Activated naive CD8-positive, alpha-beta T cell treated with anti-CD3 and anti-CD28 coated beads, Interleukin-2, amount 10 ng/mL, durations not matched to agents 7 days and 5 days (primary cell): ENCODE measurements around the gene SELENOM. TPM values are rescaled to one million over a fixed set of nuclear protein-coding genes. Genes with fewer than 3 reads are reported as not detected.
"Not testable (repeated sequence)": the region's sequence is repeated elsewhere in the genome, so short reads cannot be mapped to it uniquely, and the experiment has no call there.

Experiments used
- ATAC-seq: fragments of 150-1000 bp; cut with Tn5 transposase; one replicate; pipeline ENCODE4 v1.10.0; 2021; ENCODE audit warnings: low read depth, moderate library complexity
- POLR2A ChIA-PET: fragments of 350-600 bp; sonication (Branson Sonifier 250); formaldehyde crosslinking; loops from one replicate; lab custom pipeline; 2021; ENCODE audit warnings: antibody characterized with exemption; lab: Charles Lee
- DNase-seq: peaks from one replicate; pipeline ENCODE4 v3.0.0; 2021
- H3K27ac Mint-ChIP-seq: one replicate; pipeline ENCODE4 v1.8.0; 2022; ENCODE audit warnings: mild to moderate bottlenecking, mixed read lengths
- H3K27me3 Mint-ChIP-seq: one replicate; pipeline ENCODE4 v1.8.0; 2022; ENCODE audit warnings: mild to moderate bottlenecking, moderate library complexity, mixed read lengths
- H3K36me3 Mint-ChIP-seq: one replicate; pipeline ENCODE4 v1.8.0; 2021; ENCODE audit warnings: mild to moderate bottlenecking, mixed read lengths
- H3K4me1 Mint-ChIP-seq: one replicate; pipeline ENCODE4 v1.8.0; 2021; ENCODE audit warnings: mixed read lengths
- H3K4me3 Mint-ChIP-seq: one replicate; pipeline ENCODE4 v1.8.0; 2022; ENCODE audit warnings: mild to moderate bottlenecking, moderate library complexity, mixed read lengths
- H3K9me3 Mint-ChIP-seq: one replicate; pipeline ENCODE4 v1.8.0; 2021; ENCODE audit warnings: mixed read lengths
- total RNA-seq, 2 experiments: library from RNA; stranded (reverse); gene quantifications; one replicate each; pipeline ENCODE4 v1.2.3, GENCODE V29; 2021

SELENOM gene
- total RNA-seq, 2 experiments from 2014 or later: 17.3 to 24.6 TPM

GRCh38 chr22:31112547-31113091 is 5.3 kb upstream of the SELENOM start:
- DNase-seq, ATAC-seq, H3K27me3 Mint-ChIP-seq, H3K4me3 Mint-ChIP-seq, POLR2A ChIA-PET, H3K36me3 Mint-ChIP-seq, H3K27ac Mint-ChIP-seq, H3K9me3 Mint-ChIP-seq, H3K4me1 Mint-ChIP-seq: not testable (repeated sequence)

- ATAC-seq (peak; percentile 28), DNase-seq (no peak)
- Mint-ChIP-seq H3K4me3 (peak overlapping the region; percentile 96), H3K27me3 (peaks cover 3% of the 10 kb centered on the region), H3K9me3 (no peaks in the 10 kb centered on the region), H3K27ac (peak overlapping the region; percentile 63), H3K4me1 (peaks cover 8% of the 10 kb centered on the region), H3K36me3 (no peaks in the 10 kb centered on the region)
- POLR2A ChIA-PET: interaction anchor here (0.6 to 1.0 kb wide), 4 partner anchors 27 to 105 kb away, joined by 3 to 5 read pairs (median 4); partner anchors contain the start of genes LIMK2 and SMTN
Measured at GRCh38 chr22:31107894-31108218, 488 bp upstream of the SELENOM start.

- POLR2A ChIA-PET: interaction anchor here (1.0 kb wide), 2 partner anchors 26 to 106 kb away, joined by 4 to 5 read pairs; partner anchors contain the start of genes LIMK2 and SMTN
- no peak for DNase-seq
- H3K4me3 Mint-ChIP-seq: peak overlapping the region; percentile 96
Measured at GRCh38 chr22:31106731-31107177, 614 bp downstream of the SELENOM start.

GRCh38 chr22:31106001-31106571 is 1.3 kb downstream of the SELENOM start:
- Mint-ChIP-seq H3K36me3 (peaks cover 2% of the 10 kb centered on the region), H3K9me3 (no peaks in the 10 kb centered on the region), H3K27ac (no peak overlapping the region), H3K27me3 (peaks cover 3% of the 10 kb centered on the region), H3K4me1 (peaks cover 10% of the 10 kb centered on the region), H3K4me3 (no peak overlapping the region)
- POLR2A ChIA-PET: no interaction called here
- ATAC-seq: no peak
- no peak for DNase-seq

More at GRCh38 chr22:31106731-31107177, 614 bp downstream of the SELENOM start:
- Mint-ChIP-seq H3K4me1 (peaks cover 10% of the 10 kb centered on the region), H3K27ac (no peak overlapping the region), H3K9me3 (no peaks in the 10 kb centered on the region), H3K36me3 (peaks cover 2% of the 10 kb centered on the region), H3K27me3 (peaks cover 3% of the 10 kb centered on the region)
- no peak for ATAC-seq

DNA sequence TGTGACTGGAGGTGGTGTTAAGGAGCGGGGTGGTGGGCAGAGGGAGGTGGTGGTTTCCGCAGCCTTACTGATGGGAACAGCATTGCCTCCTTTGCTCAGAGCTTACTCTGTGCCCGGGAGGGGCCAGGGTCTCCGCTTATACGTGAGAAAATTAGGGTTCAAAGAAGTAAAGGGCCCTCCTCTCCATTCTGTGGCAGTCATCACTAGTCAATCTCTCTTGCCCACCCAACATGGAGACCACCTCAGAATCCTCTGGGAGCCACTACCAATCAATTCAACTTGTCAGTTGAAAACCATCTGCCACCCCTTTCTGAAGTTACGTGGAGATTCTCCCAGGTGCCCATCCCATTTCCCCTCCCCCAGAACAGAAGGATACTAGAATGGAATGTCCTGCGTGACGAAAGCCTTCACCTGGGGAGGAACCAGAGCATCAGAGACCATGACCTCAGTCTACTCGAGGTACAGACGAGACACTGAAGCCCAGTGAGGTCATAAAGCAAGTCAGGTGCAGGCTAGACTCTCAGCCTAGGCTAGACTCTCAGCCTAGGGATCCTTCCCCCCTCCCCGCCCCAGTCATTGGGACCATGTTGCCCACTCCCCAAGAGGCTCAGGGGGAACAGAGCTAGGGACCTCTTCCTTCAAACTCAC is 2.0 kb downstream of the SELENOM start:
- POLR2A ChIA-PET: no interaction called here
- H3K9me3 Mint-ChIP-seq: no peaks in the 10 kb centered on the region
- ATAC-seq (no peak), DNase-seq (no peak)
- no peak overlapping the region for H3K4me3 Mint-ChIP-seq
- no peak overlapping the region for H3K27ac Mint-ChIP-seq
- H3K4me1 Mint-ChIP-seq: peaks cover 10% of the 10 kb centered on the region
- H3K36me3 Mint-ChIP-seq: peaks cover 4% of the 10 kb centered on the region
- peaks cover 3% of the 10 kb centered on the region for H3K27me3 Mint-ChIP-seq

DNA sequence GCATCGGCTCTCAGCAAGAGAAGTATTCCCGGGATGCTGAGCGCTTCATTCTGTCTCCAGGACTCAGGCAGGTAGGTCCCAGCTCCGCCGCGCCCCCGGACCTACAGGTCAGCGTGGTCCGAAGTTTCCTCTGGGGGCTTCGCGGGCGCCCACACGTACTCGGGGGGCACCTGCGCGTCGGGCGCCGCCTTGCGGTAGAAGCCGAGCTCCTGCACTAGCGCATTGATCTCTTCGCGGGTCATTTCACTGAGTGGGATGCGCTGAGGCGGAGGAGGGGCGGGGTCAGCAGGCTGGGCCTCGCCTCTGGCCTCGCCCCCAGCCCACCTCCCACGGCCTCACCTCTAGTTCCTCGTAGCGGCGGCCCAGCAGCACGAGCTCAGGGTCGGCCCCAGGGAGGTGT is 2.5 kb downstream of the SELENOM start:
- H3K36me3 Mint-ChIP-seq: peaks cover 6% of the 10 kb centered on the region
- H3K27ac Mint-ChIP-seq: no peak overlapping the region
- H3K9me3 Mint-ChIP-seq: no peaks in the 10 kb centered on the region
- no peak overlapping the region for H3K4me3 Mint-ChIP-seq
- H3K4me1 Mint-ChIP-seq: peaks cover 10% of the 10 kb centered on the region
- ATAC-seq: no peak
- POLR2A ChIA-PET: no interaction called here
- peaks cover 3% of the 10 kb centered on the region for H3K27me3 Mint-ChIP-seq
- no peak for DNase-seq

DNA sequence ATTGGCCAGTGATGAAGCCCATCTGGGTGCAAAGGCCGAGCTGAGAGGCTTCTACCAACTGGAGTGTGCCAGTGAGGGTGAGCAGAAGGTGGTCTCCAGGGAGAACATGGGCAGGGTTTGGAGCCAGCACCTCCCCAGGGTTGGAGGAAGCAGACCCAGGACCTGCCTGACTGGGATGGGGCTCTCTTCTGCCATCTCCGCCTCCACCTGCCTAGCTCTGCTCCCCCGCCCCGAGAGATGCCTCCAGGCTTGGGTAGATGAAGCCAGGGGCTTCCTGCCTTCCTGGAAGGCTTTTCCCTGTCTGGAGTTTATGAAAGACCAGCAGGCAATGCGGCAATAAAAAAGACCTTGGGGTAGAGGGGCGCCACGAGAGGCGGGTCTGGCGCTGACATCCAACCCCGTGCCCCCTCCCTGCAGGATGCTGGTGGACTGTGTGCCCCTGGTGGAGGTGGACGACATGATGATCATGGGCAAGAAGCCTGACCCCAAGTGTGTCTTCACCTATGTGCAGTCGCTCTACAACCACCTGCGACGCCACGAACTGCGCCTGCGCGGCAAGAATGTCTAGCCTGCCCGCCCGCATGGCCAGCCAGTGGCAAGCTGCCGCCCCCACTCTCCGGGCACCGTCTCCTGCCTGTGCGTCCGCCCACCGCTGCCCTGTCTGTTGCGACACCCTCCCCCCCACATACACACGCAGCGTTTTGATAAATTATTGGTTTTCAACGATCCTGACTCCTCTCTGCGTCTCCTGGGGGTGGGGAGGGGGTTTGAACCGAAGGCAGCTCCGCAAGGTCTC is 3.3 kb downstream of the SELENOM start:
- Mint-ChIP-seq H3K4me3 (no peak overlapping the region), H3K27me3 (peaks cover 3% of the 10 kb centered on the region), H3K9me3 (no peaks in the 10 kb centered on the region), H3K36me3 (peaks cover 6% of the 10 kb centered on the region), H3K4me1 (peaks cover 10% of the 10 kb centered on the region), H3K27ac (no peak overlapping the region)
- no peak for ATAC-seq
- no peak for DNase-seq
- POLR2A ChIA-PET: no interaction called here

DNA sequence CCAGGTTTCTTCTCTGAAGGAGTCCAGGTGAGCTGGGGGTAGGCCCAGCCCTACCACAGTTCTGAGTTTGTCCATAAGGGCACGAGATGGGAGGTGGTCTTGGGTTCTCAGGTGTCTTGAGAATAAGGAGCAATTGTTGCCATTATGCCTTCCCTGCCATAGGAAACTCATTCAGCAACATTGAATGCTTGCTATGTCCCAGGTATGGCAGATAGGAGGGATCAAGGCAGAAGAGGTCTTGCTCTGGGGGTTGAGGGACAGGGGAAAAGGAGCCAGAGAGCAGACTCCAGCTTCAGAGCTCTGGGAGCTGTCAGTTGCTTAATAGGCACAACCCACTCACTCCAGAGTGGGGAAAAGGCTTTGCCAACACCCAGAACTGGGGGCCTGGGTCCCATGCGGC is 4.3 kb downstream of the SELENOM start:
- H3K4me3 Mint-ChIP-seq: no peak overlapping the region
- POLR2A ChIA-PET: no interaction called here

GRCh38 chr22:31102441-31103081 is 4.8 kb downstream of the SELENOM start:
- peaks cover 5% of the 10 kb centered on the region for H3K4me1 Mint-ChIP-seq
- ATAC-seq: no peak
- no peak overlapping the region for H3K27ac Mint-ChIP-seq
- DNase-seq: no peak
- H3K36me3 Mint-ChIP-seq: peaks cover 8% of the 10 kb centered on the region
- H3K9me3 Mint-ChIP-seq: no peaks in the 10 kb centered on the region
- H3K4me3 Mint-ChIP-seq: no peak overlapping the region
- peaks cover under 1% of the 10 kb centered on the region for H3K27me3 Mint-ChIP-seq
- POLR2A ChIA-PET: no interaction called here

More for the DNA sequence above, 4.3 kb downstream of the SELENOM start:
- no peak for ATAC-seq
- Mint-ChIP-seq H3K27ac (no peak overlapping the region), H3K27me3 (peaks cover 3% of the 10 kb centered on the region), H3K4me1 (peaks cover 10% of the 10 kb centered on the region), H3K36me3 (peaks cover 8% of the 10 kb centered on the region), H3K9me3 (no peaks in the 10 kb centered on the region)
- DNase-seq: no peak

DNA sequence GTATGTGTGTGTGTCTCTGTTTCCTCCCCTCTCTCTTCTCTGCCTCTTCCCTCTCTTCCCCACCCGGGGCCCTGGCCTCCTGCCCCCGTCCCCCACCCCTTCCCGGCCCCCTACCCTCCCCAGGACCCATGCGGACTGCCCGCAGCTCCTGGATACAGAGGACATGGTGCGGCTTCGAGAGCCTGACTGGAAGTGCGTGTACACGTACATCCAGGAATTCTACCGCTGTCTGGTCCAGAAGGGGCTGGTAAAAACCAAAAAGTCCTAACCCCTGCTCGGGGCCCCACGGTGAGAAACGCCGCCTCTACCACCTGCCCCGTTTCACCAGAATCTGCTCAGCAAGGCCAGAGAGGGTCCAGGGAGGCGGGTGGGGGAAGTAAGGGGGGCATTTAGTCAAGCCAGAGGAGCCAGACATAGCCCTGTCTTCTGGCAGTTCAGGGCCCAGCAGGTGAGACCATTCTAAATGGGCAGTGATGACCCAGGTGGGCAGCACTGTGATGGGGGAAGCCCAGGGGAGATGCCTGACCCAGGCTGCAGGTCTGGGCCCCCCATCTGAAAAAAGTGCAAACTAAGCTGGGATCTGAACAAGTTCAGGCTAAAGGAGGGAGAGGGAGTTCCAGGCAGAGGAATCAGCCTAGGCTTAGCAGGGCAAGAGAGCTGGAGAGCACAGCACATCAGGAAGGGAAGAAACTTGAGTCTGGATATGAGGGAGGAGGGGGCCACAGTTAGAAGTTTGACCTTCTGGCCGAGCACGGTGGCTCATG is 6.4 kb downstream of the SELENOM start:
- Mint-ChIP-seq H3K27me3 (no peaks in the 10 kb centered on the region), H3K36me3 (peaks cover 10% of the 10 kb centered on the region), H3K27ac (no peak overlapping the region), H3K9me3 (no peaks in the 10 kb centered on the region), H3K4me1 (peaks cover 2% of the 10 kb centered on the region), H3K4me3 (no peak overlapping the region)
- DNase-seq (no peak), ATAC-seq (no peak)
- POLR2A ChIA-PET: no interaction called here

DNA sequence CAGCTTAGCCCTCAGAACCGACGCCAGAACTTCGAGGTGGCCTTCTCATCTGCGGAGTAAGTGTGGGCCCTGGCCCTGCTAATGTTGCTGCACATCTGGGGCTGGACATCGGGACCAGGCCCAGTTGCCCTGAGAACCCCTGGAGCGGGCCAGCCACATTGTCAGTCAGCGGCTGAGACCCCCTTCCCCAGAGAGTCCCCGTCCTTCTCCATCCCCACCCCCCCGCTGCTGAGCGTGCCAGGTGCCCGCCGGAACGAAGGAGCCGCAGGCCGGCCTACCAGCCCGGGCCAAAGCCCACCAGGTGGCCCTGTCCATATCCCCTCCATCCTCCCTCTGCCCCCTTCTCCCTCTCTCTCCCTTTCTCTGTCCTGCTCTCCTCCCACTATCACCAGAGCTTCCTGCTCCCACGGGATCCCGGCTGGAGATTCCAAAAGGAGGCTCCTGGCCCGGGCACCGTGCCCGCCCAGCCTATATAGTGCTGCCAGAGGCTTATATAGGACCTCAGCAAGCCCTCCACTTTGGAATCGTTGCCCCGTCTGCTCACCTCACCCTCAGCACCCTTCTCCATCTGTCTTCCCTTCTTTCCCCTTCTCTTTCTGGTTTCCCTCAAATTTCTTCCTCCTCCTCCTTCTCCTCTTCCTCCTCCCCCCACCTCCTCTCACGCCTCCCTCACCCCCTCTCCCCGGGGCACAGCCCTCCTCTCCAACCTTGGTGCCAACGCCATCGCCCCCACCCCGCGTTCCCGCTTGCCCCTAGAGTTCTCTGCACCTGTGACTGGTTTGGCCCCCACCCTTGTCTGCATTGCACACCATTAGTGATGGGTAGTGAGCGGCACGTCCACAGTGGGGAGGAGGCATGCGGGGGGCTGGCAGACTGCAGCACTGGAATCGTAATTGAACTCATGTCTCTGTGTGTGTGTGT is 7.3 kb downstream of the SELENOM start:
- Mint-ChIP-seq H3K36me3 (peaks cover 14% of the 10 kb centered on the region), H3K27me3 (no peaks in the 10 kb centered on the region), H3K4me1 (peaks cover 2% of the 10 kb centered on the region), H3K27ac (no peak overlapping the region), H3K9me3 (no peaks in the 10 kb centered on the region), H3K4me3 (no peak overlapping the region)
- POLR2A ChIA-PET: interaction anchor here (1.1 kb wide), 1 partner anchor 15 kb away, joined by 3 read pairs; no protein-coding TSS in a partner anchor
- DNase-seq (no peak), ATAC-seq (no peak)

GRCh38 chr22:31099386-31099785 is 8.0 kb downstream of the SELENOM start:
- POLR2A ChIA-PET: interaction anchor here (1.1 kb wide), 1 partner anchor 14 kb away, joined by 3 read pairs; no protein-coding TSS in a partner anchor
- H3K4me3 Mint-ChIP-seq: no peak overlapping the region
- H3K9me3 Mint-ChIP-seq: no peaks in the 10 kb centered on the region
- H3K27me3 Mint-ChIP-seq: no peaks in the 10 kb centered on the region
- H3K36me3 Mint-ChIP-seq: peaks cover 14% of the 10 kb centered on the region
- H3K4me1 Mint-ChIP-seq: peaks cover 2% of the 10 kb centered on the region
- H3K27ac Mint-ChIP-seq: no peak overlapping the region
- DNase-seq (no peak), ATAC-seq (no peak)
